GM21717 (cell line): ENCODE measurements around the gene PDIA4.
"Not testable (repeated sequence)": the region's sequence is repeated elsewhere in the genome, so short reads cannot be mapped to it uniquely, and the experiment has no call there.

Experiments used
- ATAC-seq: cut with Tn5 transposase; IDR thresholded peaks from one replicate; pipeline ENCODE4 v1.9.1; 2021; ENCODE audit warnings: mild to moderate bottlenecking, moderate library complexity; ENCODE audit not compliant: unreplicated experiment

PDIA4 gene

DNA sequence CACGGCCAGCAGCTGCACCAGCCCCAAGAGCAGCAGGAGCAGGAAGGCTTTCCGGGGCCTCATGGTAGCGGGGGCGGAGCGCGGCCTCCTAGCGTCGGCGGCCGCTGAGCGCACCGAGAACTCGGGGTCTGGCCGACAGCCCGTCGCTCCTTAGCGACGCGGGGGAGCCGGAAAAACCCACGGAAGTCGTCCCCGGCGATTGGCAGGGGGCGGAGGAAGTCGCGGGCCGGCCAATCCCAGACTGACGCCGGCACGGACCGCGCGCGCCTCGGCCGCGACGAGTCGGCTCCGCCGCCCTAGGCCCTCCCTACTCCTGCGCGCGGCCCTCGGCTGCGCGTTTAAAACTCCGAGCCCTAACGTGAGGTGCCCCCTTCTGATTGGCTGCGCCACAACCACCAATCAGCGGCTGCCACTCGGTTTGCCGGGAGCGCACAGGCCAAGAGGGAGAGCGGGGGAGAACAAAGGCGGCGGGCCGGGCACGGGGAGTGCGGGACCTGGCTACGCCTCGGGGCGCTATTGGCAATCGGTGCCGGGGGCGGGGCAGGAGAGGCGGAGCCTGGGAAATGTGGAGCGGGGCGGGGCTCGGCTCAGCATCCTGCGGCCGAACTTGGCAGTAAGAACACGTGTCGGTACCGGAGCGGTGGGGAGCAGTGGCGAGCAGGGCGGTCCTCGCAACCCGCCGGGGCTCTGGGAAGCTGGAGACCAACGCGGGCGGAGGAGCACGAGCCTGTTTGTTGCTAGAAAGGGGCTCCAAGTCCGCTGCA, at the start of gene PDIA4:
Gene PDIA4, minus strand, starts transcription at position 160 of the 764 bp plus-strand sequence. Its CDS starts 97 bp downstream, at position 63.
- ATAC-seq = peak; percentile 95

DNA sequence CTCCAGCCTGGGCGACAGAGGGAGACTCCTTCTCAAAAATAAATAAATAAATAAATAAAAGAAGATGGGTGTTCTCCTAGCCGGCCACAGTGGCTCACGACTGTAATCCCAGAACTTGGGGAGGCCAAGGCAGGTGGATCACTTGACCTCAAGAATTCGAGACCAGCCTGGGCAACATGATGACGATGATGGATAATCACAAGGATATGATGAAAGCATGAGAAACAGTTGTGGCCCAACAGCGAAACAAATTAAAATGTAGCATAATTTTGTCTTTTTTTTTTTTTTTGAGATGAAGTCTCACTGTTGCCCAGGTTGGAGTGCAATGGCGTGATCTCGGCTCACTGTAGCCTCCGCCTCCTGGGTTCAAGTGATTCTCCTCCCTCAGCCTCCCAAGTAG, 49.3 kb upstream of the PDIA4 start:
- no peak for ATAC-seq

GRCh38 chr7:149075286-149075685, 47.0 kb upstream of the PDIA4 start:
- ATAC-seq = no peak

- ATAC-seq = no peak
These were observed 46.0 kb upstream of the PDIA4 start for GRCh38 chr7:149074116-149074885.

DNA sequence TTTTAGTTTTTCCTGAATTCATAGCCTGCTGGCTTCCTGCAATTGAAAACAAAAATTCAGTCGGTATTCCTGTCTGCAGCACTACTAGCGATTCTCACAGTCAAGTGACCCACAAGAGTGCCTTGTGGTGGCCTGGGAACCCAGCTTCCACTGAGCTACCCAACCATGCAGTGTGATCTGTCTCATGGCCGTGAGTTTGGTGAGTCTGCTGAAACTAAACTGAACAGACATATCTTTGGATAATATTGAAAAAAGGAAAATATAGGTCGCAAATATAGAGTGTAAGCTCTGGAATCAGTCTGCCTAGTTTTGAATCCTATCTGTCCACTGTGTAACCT, 44.1 kb upstream of the PDIA4 start:
- ATAC-seq = no peak

- no peak for ATAC-seq
These were observed 43.5 kb upstream of the PDIA4 start for GRCh38 chr7:149071641-149072437.

GRCh38 chr7:149071182-149071635, 42.9 kb upstream of the PDIA4 start:
- no peak for ATAC-seq

- no peak for ATAC-seq
These were observed 42.2 kb upstream of the PDIA4 start for GRCh38 chr7:149070372-149071125.

GRCh38 chr7:149067869-149068268, 39.6 kb upstream of the PDIA4 start:
- ATAC-seq = no peak

- ATAC-seq = no peak
These were observed 35.2 kb upstream of the PDIA4 start for GRCh38 chr7:149063476-149063875.

GRCh38 chr7:149062217-149062899, 34.1 kb upstream of the PDIA4 start:
- ATAC-seq = not testable (repeated sequence)

GRCh38 chr7:149060156-149060555, 31.9 kb upstream of the PDIA4 start:
- ATAC-seq = no peak

GRCh38 chr7:149053885-149054284, 25.6 kb upstream of the PDIA4 start:
- no peak for ATAC-seq

DNA sequence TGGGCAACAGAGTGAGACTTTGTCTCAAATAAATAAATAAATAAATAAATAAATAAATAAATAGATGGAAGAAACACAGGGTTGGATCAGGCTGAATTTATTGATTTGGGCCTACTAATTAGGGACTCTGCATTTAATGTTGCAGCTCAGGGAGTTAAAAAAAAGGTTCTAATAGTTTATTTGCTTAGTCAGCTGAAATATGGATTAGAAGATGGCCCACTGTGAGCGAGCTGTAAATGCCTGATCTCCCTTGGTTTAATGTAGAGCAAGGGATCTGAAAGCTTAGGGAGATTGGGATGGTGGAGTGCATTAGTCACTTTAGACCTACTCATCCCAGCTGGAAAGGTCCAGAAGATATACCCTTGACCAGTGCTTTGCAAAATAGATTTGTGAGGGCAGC, 25.1 kb upstream of the PDIA4 start:
- no peak for ATAC-seq

DNA sequence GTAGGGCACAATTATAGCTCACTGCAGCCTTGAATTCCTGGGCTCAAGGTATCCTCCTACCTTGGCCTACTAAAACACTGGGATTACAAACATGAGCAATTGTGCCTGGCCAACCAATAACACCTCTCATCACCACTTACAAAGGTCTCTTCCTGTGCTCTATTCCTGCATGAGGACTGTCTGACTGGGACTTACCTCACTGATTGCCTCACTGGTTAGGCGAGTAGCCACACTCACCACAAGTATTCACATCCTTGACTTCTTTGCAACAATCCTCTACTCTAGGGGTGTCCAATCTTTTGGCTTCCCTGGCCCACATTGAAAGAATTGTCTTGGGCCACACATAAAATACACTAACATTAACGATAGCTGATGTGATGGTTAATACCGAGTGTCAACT, 22.6 kb upstream of the PDIA4 start:
- ATAC-seq = no peak

GRCh38 chr7:149048805-149049204, 20.5 kb upstream of the PDIA4 start:
- ATAC-seq = no peak

DNA sequence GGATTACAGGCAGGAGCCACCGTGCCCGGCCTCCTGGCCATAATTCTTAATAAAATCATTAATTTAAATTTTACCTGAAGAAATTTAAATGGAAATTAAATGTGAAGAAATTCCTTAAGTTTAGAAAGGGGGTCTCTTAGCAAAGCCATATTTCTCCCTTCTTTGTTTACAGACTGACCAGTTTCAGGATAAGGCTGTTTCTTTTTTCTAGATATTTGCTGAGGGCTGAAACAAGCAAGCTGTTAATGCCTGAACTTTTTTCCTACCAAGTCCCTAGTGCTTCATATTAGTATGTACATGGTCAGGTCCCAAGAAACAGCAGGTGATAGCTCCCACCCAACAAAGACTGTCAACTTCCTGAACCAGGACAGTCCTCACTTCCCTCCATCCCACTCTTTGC, 18.1 kb upstream of the PDIA4 start:
- ATAC-seq = no peak

DNA sequence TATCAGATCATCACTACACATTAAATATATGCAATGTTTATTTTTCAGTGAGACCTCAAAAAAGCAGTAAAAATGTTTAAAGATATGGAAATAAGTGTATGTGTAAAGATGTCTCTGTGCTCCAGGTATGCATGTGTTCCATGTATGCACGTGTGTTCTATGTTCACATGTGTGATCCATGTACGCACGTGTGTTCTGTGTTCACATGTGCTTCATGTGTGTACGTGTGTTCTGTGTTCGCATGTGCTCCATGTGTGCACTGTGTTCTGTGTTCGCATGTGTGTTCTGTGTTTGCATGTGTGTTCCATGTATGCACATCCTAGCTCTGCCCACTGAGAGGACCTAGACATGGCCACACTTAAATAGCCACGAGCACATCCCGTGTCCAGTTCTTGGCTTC, 15.6 kb upstream of the PDIA4 start:
- no peak for ATAC-seq

DNA sequence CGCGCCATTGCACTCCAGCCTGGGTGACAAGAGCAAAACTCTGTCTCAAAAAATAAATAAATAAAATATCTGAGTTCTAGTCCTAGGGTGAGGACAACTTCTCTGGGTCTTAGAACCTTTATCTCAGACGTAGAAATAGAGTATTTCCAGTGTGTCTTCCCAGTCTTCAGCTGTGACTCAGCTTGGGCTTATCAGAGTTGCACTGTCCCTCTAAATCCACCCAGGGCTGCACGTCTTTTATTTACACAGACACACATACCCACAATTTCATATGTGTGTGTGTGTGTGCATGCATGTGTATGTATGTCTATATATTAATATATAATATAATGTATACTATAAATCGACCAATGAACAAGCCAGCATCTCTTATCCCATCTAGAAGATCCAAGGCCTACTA, 13.0 kb upstream of the PDIA4 start:
- ATAC-seq = no peak

DNA sequence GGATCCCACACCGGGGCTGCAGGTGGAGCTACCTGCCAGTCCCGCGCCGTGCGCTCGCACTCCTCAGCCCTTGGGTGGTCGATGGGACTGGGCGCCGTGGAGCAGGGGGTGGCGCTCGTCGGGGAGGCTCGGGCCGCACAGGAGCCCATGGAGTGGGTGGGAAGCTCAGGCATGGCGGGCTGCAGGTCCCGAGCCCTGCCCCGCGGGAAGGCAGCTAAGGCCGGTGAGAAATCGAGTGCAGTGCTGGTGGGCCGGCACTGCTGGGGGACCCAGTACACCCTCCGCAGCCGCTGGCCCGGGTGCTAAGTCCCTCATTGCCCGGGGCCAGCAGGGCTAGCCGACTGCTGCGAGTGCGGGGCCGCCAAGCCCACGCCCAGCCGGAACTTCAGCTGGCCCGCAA, 10.3 kb upstream of the PDIA4 start:
- not testable (repeated sequence) for ATAC-seq
